GM04503 (cell line): Measurements from ENCODE around the gene RRBP1.

Experiments used
- DNase-seq: peaks from one replicate; pipeline ENCODE4 v3.0.0-alpha.2; 2012; ENCODE audit warnings: low read depth

Gene RRBP1

DNA sequence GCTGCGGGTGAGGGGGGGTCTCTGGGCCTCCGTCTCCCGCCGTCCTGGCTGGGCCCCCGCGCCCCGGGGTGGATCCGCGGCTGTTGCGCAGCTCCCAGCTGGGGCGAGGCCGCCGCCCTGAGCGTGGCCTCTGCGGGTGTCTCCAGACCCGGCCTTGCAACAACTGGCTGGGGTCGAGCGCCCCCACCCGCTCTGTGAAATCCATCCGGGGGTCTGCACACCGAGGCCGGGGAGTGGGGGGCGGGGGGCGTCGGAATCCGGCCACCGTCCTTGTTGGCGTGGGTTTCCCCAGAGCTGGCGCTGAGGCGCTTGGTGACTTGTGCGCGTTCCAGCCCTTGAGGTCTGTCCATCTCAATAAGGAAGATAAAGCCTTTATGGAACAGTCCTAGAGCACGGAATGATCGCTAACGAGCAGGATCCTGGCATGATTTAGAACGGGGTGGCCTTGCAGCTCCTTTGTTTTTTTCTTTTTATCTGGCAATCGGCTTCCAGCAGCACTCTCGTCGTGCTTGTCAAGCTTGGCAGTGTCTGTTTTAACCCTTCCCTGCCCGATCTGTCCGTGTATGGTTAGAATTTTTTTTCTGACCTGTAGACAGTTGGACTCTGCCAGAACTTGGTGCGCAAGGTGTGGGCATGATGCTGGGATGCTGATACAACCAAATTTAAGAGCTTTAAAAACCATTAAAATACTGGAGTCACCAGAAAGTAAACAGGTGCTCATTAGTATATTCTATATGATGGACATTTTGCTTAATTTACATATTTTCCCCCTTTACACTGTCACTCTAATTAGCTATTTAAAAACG, 111.5 kb downstream of the RRBP1 start:
- no peak for DNase-seq

DNA sequence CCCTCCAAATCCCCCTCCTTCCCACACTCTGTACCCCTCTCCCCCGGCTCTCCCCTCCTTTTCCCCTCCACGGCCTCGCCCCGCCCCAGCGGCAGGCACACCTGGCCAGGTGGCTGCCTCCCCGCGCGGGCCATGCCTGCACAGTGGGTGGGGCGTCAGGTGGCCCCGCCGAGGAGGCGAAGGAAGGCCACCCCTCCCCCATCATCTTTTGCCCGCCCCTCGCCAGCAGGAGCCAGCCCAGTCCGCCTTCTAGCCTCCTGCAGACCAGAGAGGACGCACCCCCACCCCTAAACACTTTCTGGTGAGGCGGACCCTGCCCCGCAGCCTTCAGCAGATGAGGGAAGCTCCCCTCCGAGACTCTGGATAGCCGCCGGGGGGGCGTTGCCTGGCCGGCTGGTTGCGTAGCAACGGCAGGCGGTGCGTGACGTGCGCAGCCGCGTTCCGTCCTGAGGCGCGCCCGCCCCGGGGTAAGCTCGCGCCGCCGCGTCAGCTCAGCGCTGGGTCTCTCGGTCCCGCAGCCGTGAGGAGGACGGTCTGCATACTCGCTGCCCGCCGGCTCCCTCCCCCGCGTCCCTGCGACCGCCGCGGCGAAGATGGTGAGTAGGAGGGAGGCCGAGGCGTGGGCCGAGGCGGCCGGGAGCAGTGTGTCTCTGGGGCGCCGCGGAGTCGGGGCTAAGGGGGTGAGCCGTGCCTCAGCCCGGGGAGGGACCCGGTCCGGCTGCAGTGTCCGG, 112.3 kb downstream of the RRBP1 start, which contains the start of gene DSTN:
Gene DSTN, plus strand, starts transcription at position 460 of the 731 bp plus-strand sequence. Its CDS starts 134 bp downstream, at position 594.
- peak; percentile 63 for DNase-seq

- DNase-seq: peak; percentile 96
These were observed 113.0 kb downstream of the RRBP1 start for GRCh38 chr20:17568972-17569521.

GRCh38 chr20:17568045-17568788, 113.8 kb downstream of the RRBP1 start:
- DNase-seq: no peak

DNA sequence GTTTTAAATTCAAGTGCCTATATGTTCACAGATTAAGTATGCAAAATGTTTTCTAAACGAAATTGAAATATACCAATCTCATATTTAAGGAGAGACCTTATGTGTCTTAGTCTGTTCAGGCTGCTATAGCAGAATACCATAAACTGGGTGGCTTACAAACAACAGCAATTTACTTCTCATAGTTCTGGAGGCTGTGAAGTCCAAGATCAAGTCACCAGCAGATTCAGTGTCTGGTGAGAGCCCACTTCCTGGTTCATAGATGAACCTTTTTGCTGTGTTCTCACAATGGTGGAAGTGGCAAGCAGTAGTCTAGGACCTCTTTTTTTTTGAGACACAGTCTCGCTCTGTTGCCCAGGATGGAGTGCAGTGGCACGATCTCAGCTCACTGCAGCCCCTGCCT, 115.7 kb downstream of the RRBP1 start:
- DNase-seq: no peak

- no peak for DNase-seq
These were observed 116.7 kb downstream of the RRBP1 start for GRCh38 chr20:17565169-17565845.
